Cardiac septum (tissue), 1 donor: Measurements from ENCODE around the gene TNS3. TPM values are rescaled to one million over a fixed set of nuclear protein-coding genes. Genes with fewer than 3 reads are reported as not detected.

Source experiments
- DNase-seq: peaks from one replicate; pipeline ENCODE4 v3.0.0-alpha.2; 2020; ENCODE audit warnings: low spot score
- intact Hi-C: fragments of 100-400 bp; cut with DNase I; formaldehyde crosslinking; loops from one replicate; pipeline ENCODE4 v1.14.0; 2022
- total RNA-seq: library from RNA; stranded (reverse); fragmentation: NEBNext Ultra II Directional; extraction: Animal tissue kit (Norgen Biotek cat#: 25700); gene quantifications from one replicate; pipeline ENCODE4 v1.2.1, GENCODE V29; 2021
- donor health status: DM: no; HTN: no; CAD: no.

Gene TNS3
- total RNA-seq, 1 donor from 2014 or later = 29.0 TPM

GRCh38 chr7:47534322-47535034 lies 47.4 kb downstream of the TNS3 start:
- intact Hi-C loops = no loop called here

DNA sequence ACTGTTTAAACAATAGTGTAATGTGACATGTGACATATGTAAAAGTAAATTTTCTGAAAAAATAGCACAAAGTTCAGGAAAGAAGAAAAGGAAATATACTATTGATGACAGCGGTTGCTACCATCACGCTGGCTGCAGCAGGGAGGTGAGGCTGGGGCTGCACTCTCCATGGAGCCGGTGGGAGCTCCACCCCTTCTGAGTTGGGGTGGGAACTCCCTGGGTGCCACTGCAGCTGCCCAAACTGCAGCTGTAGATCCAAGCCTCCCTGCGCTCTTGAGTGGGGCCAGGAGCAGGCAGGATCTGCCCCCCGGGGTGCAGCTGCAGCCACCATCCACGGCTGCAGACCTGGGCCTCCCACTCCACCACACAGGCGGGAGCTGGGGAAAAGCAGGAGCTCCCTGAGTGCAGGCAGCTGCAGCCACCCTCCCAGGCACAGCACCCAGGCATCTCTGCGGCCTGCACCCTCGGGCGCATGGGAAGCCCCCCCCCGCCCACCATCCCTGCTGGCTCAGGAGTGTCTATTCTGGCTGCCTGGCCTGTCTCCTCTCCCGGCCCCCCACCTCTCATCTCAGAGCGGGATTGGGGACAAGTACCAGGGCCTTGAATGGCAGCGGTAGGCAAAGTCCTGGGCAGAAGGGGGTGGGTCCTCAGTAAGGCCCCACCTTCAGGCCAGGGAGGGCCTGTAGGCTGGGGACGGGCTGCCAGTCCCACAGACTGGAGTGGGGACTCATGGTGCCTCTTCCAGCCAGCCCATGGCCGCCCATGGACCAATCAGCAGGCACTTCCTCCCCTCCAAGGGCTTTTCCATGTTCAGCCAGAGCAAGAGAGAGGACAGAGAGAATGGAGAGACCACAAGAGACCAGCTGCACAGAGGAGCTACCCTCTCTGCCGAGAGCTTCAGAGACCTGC lies 50.1 kb downstream of the TNS3 start:
- no peak for DNase-seq
- intact Hi-C loops = no loop called here

More at GRCh38 chr7:47534322-47535034, 47.4 kb downstream of the TNS3 start:
- no peak for DNase-seq

GRCh38 chr7:47529826-47530555 lies 51.9 kb downstream of the TNS3 start:
- DNase-seq = no peak

GRCh38 chr7:47529405-47529804 lies 52.5 kb downstream of the TNS3 start:
- intact Hi-C loops = no loop called here
- no peak for DNase-seq

More at GRCh38 chr7:47529826-47530555, 51.9 kb downstream of the TNS3 start:
- intact Hi-C loops = no loop called here

DNA sequence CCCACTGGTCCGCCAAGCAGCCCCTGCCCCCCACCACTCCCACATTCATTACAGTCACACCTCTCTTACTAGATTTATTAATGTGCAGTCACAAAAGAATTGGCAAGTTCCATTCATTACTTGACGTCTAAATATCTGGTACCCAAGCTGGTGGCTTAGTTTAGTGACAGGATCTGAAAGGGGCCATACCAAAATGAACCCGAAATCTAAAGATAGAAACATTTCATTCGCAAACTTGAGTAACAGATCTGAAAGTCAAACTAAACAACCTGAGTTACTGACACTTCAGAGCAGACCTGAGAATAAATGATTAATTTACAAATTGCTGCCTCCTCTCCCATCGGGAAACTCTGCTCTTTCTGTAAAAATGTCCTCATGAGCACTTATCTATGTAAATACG lies 53.4 kb downstream of the TNS3 start:
- DNase-seq = no peak
- intact Hi-C loops = no loop called here

- intact Hi-C loops = no loop called here
- no peak for DNase-seq
Measured at GRCh38 chr7:47526466-47526865, 55.4 kb downstream of the TNS3 start.

GRCh38 chr7:47525066-47525623 lies 56.8 kb downstream of the TNS3 start:
- intact Hi-C loops = no loop called here
- DNase-seq = no peak

DNA sequence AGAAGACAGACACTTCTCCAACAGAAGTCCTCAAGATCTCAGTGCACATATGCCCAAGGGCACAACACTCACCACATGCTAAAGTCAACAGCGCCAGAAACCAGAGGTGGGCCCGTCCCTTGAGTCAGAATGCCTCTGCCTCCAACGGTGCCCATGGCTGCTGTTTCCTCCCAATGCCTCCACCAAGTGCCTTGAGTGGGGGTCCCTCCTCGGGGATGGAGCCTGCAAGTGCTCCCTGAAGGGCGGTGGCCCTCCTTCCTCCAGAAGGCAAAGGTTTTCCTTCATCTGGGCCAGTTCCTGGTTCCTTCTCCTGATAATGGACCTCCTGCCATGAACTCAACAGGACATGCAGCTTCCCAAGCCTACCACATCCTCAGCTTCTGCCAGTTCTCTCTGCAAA lies 58.5 kb downstream of the TNS3 start:
- DNase-seq = no peak
- intact Hi-C loops = no loop called here

- no peak for DNase-seq
- intact Hi-C loops = no loop called here
Measured at GRCh38 chr7:47521816-47522561, 59.9 kb downstream of the TNS3 start.

- DNase-seq = no peak
- intact Hi-C loops = no loop called here
Measured at GRCh38 chr7:47521011-47521795, 60.7 kb downstream of the TNS3 start.

GRCh38 chr7:47520406-47520805 lies 61.5 kb downstream of the TNS3 start:
- DNase-seq = no peak
- intact Hi-C loops = no loop called here

DNA sequence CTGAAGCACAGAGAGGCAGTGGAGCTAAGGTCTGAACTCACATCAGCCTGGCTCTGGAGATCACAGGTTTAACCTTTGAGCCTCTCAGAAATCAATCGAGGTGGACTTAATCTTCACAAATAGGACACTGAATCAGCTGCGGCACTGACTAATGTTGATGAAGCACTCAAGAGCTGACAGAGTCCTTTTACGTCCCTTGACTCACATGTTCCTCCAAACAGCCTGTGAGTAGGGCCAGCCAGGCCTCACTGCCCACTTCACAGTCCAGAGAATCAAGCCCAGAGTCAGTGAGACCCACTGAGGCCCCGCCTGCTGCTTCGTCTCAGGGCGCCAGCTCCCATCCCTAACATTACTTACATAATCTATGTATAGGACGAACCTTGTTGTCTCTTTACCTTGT lies 63.1 kb downstream of the TNS3 start:
- intact Hi-C loops = no loop called here
- no peak for DNase-seq

DNA sequence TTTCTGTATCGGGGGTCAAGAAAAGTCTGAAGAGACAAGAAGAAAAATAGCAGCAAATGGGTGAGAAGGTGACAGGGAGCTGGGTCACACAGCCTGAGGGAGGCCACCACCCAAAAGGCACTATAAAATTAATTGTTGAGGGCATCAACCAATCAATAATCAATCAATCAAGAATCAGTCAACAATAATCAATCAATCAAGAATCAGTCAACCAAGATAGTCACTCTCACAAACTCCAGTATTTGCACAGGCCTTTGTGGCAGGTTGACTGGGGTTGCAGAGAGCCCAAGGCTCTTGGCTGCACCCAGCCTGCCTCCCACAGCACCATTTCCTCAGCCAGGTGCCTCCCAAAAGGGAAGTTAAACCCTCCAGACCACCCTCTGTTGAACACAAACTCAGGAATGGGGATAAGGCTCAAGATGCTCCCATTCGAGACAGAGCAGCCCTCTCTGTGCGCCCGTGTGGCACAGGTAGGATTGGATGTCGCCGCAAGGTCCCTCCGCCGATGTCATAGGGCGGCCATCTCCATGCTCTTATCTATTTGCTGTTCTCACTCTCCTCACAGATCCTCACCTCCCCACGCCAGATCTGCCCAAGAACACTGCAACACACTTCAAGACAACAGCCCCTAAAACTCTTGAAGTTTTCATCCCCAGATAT lies 64.0 kb downstream of the TNS3 start:
- intact Hi-C loops = no loop called here
- no peak for DNase-seq

DNA sequence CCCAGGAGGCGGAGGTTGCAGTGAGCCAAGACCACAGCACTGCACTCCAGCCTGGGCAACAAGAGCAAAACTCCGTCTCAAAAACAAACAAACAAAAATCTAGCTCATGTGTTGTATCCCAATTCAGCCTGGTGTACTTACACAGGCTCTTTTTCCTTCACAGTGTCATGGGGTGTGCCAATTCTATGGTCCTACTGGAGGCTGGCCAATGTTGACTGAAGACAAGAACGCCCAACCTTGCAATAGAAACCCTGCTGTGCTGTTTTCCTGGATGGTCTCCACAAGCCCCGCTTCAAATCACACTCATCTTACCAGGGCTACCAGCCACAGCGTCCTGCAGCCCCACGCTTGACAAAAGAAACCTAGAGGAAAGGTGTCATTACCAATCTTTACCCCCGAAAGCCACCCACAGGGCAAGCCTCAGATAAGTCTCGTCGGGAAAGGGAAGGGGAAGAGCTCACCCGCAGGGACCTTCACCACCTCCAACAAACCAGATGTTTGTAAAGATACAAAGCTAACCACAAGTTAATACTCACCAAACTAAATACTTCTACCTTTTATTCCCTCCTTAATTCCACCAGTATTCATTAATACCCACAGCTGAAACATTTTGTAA lies 64.8 kb downstream of the TNS3 start:
- intact Hi-C loops = no loop called here
- DNase-seq = no peak

GRCh38 chr7:47516386-47516785 lies 65.5 kb downstream of the TNS3 start:
- DNase-seq = no peak
- intact Hi-C loops = no loop called here

GRCh38 chr7:47515305-47515834 lies 66.5 kb downstream of the TNS3 start:
- DNase-seq = no peak
- intact Hi-C loops = no loop called here

GRCh38 chr7:47514818-47515217 lies 67.1 kb downstream of the TNS3 start:
- no peak for DNase-seq
- intact Hi-C loops = no loop called here
